ENCODE data around the gene HNRNPF.
"Not testable (repeated sequence)": the region's sequence is repeated elsewhere in the genome, so short reads cannot be mapped to it uniquely, and the experiment has no call there.

The HNRNPF gene

GRCh38 chr10:43401627-43402026, 7.4 kb downstream of the HNRNPF start:
- no peak for TF ChIP-seq JUND (IDR thresholded peaks at IDR 0.05; ENCODE audit: low read depth)
- in situ Hi-C loops (cut with HindIII; ENCODE audit: low pct_unique_long_range_greater_than_20kb, low sequenced_read_pairs) = no loop called here
- no peak for DNase-seq (ENCODE audit: low read depth in 1 of 2, low spot score in 1 of 2)

GRCh38 chr10:43399320-43400310, 9.4 kb downstream of the HNRNPF start:
- TF ChIP-seq JUND (IDR thresholded peaks at IDR 0.05; ENCODE audit: low read depth) = no peak
- in situ Hi-C loops (cut with HindIII; ENCODE audit: low pct_unique_long_range_greater_than_20kb, low sequenced_read_pairs) = no loop called here
- DNase-seq (ENCODE audit: low read depth in 1 of 2, low spot score in 1 of 2) = no peak

GRCh38 chr10:43398939-43399319, 10.1 kb downstream of the HNRNPF start:
- no peak for TF ChIP-seq JUND (IDR thresholded peaks at IDR 0.05; ENCODE audit: low read depth)
- in situ Hi-C loops (cut with HindIII; ENCODE audit: low pct_unique_long_range_greater_than_20kb, low sequenced_read_pairs) = no loop called here
- DNase-seq (ENCODE audit: low read depth in 1 of 2, low spot score in 1 of 2) = no peak

- DNase-seq (ENCODE audit: low read depth in 1 of 2, low spot score in 1 of 2) = peak; percentile 89 to 98
- TF ChIP-seq JUND (IDR thresholded peaks at IDR 0.05; ENCODE audit: low read depth) = no peak
- in situ Hi-C loops (cut with HindIII; ENCODE audit: low pct_unique_long_range_greater_than_20kb, low sequenced_read_pairs) = no loop called here
Observed at GRCh38 chr10:43396928-43397624, 11.9 kb downstream of the HNRNPF start.

- in situ Hi-C loops (cut with HindIII; ENCODE audit: low pct_unique_long_range_greater_than_20kb, low sequenced_read_pairs) = no loop called here
- peak; percentile 34; the same call in 1 of the 2 replicates for TF ChIP-seq JUND (IDR thresholded peaks at IDR 0.05; ENCODE audit: low read depth)
- DNase-seq (ENCODE audit: low read depth in 1 of 2, low spot score in 1 of 2) = peak; percentile 84 to 91
Observed at GRCh38 chr10:43396061-43396927, 12.7 kb downstream of the HNRNPF start.

GRCh38 chr10:43395571-43396060, 13.4 kb downstream of the HNRNPF start:
- peak in 1 of 2 experiments; percentile 49 for DNase-seq (ENCODE audit: low read depth in 1 of 2, low spot score in 1 of 2)
- no peak for TF ChIP-seq JUND (IDR thresholded peaks at IDR 0.05; ENCODE audit: low read depth)
- in situ Hi-C loops (cut with HindIII; ENCODE audit: low pct_unique_long_range_greater_than_20kb, low sequenced_read_pairs) = no loop called here

- no peak for TF ChIP-seq JUND (IDR thresholded peaks at IDR 0.05; ENCODE audit: low read depth)
- in situ Hi-C loops (cut with HindIII; ENCODE audit: low pct_unique_long_range_greater_than_20kb, low sequenced_read_pairs) = no loop called here
Observed at GRCh38 chr10:43394868-43395267, 14.1 kb downstream of the HNRNPF start.

GRCh38 chr10:43393606-43394360, 15.2 kb downstream of the HNRNPF start:
- no peak for TF ChIP-seq JUND (IDR thresholded peaks at IDR 0.05; ENCODE audit: low read depth)
- in situ Hi-C loops (cut with HindIII; ENCODE audit: low pct_unique_long_range_greater_than_20kb, low sequenced_read_pairs) = no loop called here
- no peak for DNase-seq (ENCODE audit: low read depth in 1 of 2, low spot score in 1 of 2)

More at GRCh38 chr10:43394868-43395267, 14.1 kb downstream of the HNRNPF start:
- no peak for DNase-seq (ENCODE audit: low read depth in 1 of 2, low spot score in 1 of 2)

- in situ Hi-C loops (cut with HindIII; ENCODE audit: low pct_unique_long_range_greater_than_20kb, low sequenced_read_pairs); DNase-seq (ENCODE audit: low read depth in 1 of 2, low spot score in 1 of 2): not testable (repeated sequence)
Observed at GRCh38 chr10:43393186-43393585, 15.8 kb downstream of the HNRNPF start.

- DNase-seq (ENCODE audit: low read depth in 1 of 2, low spot score in 1 of 2) = no peak
- no peak for TF ChIP-seq JUND (IDR thresholded peaks at IDR 0.05; ENCODE audit: low read depth)
- in situ Hi-C loops (cut with HindIII; ENCODE audit: low pct_unique_long_range_greater_than_20kb, low sequenced_read_pairs) = no loop called here
Observed at GRCh38 chr10:43392748-43393147, 16.2 kb downstream of the HNRNPF start.

GRCh38 chr10:43391496-43391895, 17.5 kb downstream of the HNRNPF start:
- in situ Hi-C loops (cut with HindIII; ENCODE audit: low pct_unique_long_range_greater_than_20kb, low sequenced_read_pairs) = no loop called here
- no peak for DNase-seq (ENCODE audit: low read depth in 1 of 2, low spot score in 1 of 2)
- TF ChIP-seq JUND (IDR thresholded peaks at IDR 0.05; ENCODE audit: low read depth) = no peak
